Measurements from ENCODE around the gene PRKAR1A. TPM values are rescaled to one million over a fixed set of nuclear protein-coding genes. Genes with fewer than 3 reads are reported as not detected.
A peak's percentile ranks its signal among the peaks of the same experiment; 100 is the strongest.

The PRKAR1A gene
- total RNA-seq, 2 experiments from 2014 or later = 165 to 167 TPM

DNA sequence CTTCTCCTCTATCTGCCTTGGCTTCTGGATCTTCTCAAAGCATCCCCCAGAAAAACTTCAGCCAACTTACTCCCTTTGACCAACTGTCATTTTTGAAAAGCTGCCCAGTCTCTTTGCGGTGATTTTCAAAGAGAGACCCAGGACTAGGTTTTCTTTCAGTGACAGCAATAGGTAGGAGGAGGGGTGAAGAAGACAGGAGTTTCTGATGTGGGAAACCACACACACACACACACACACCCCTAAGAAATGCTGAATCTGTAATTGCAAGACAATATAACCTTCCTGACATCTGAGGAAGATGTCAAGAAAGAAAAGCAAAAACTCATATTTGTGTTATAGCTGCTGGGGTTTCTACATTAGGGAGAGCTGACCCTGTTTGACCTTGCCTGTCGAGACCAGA, 83.8 kb downstream of the PRKAR1A start:
- Mint-ChIP-seq H3K27me3 (peaks cover 48% of the 10 kb centered on the region), H3K9me3 (ENCODE audit: low read depth) (no peaks in the 10 kb centered on the region), H3K27ac (no peak overlapping the region), H3K36me3 (ENCODE audit: low read depth) (no peaks in the 10 kb centered on the region), H3K4me3 (no peak overlapping the region), H3K4me1 (peaks cover 11% of the 10 kb centered on the region)
- ChIA-PET CTCF (interaction anchor here (0.5 to 0.7 kb wide), 2 partner anchors 17 to 119 kb away, joined by 3 read pairs; no protein-coding TSS in a partner anchor), POLR2A (no interaction called here)
- no peak for ATAC-seq
- DNase-seq = no peak
- intact Hi-C loops (cut with DNase I, micrococcal nuclease) = no loop called here

DNA sequence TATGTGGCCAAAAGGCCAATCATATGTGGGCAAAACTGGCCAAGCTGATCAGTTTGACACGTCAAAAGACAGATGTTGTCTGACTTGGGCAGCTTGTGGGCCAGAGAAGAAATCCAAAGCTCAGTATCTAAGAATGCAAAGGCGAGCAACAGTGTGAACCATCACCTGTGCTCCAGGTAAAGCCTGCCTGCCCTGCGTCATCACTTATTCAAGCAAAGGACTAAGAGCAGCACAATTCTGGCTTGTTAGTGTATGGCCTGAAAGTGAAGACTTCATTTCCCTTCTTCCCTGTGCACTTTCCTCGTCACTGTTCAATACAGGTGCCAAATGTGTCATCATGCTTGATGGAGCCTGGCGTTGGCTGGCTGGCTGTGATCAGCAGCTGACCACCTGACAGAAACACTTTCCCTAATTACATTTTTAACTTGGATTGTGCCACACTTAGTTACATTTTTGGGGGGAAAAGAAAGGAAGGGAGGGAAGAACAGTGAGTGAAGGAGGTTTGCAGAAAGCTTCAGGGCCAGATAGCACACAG, 84.2 kb downstream of the PRKAR1A start:
- no peak overlapping the region for H3K27ac Mint-ChIP-seq
- no peaks in the 10 kb centered on the region for H3K9me3 Mint-ChIP-seq (ENCODE audit: low read depth)
- H3K4me1 Mint-ChIP-seq = peaks cover 11% of the 10 kb centered on the region
- POLR2A ChIA-PET = no interaction called here
- no peaks in the 10 kb centered on the region for H3K36me3 Mint-ChIP-seq (ENCODE audit: low read depth)
- no peak for ATAC-seq
- no peak overlapping the region for H3K4me3 Mint-ChIP-seq
- CTCF ChIA-PET = no interaction called here
- peaks cover 46% of the 10 kb centered on the region for H3K27me3 Mint-ChIP-seq
- intact Hi-C loops (cut with DNase I, micrococcal nuclease) = no loop called here
- DNase-seq = no peak

DNA sequence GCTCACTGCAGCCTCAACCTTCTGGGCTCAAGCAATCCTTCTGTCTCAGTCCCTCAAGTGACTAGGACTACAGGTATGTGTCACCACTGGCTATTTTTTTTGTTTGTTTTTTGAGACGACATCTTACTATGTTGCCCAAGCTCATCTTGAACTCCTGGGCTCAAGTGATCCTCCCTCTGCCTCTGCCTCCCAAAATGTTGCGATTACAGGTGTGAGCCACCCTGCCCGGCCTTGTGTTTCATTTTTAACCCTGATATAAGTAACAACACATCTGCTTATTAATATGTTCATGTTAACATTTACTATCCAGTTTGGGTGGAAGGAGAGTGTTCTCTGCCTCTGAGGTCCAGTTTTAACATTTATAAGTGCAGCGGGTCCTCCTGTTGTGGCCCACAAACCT, 85.8 kb downstream of the PRKAR1A start:
- peaks cover 15% of the 10 kb centered on the region for H3K4me1 Mint-ChIP-seq
- no peaks in the 10 kb centered on the region for H3K9me3 Mint-ChIP-seq (ENCODE audit: low read depth)
- ChIA-PET POLR2A (no interaction called here), CTCF (no interaction called here)
- no peak for DNase-seq
- no peaks in the 10 kb centered on the region for H3K36me3 Mint-ChIP-seq (ENCODE audit: low read depth)
- no peak overlapping the region for H3K27ac Mint-ChIP-seq
- peaks cover 54% of the 10 kb centered on the region for H3K27me3 Mint-ChIP-seq
- intact Hi-C loops (cut with DNase I, micrococcal nuclease) = no loop called here
- ATAC-seq = no peak
- no peak overlapping the region for H3K4me3 Mint-ChIP-seq

DNA sequence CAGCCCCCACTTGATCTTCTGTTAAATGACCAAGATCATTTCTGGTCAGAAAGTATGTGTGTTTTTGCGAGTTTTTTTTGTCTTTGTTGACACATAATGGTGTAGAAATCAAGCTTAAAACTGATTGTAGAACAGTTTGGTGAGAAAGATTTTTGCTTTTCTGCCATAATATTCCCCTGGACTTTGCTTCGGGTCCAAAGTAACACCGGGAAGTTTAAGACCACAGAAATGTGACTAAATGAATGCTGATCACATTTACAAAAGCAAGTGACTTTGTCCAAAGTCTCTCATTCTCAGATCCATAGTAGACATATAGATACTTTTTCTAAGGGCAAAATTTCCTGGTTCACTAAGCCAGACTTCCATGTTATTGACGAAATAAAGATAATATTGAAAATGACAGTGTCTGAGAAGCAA, 86.3 kb downstream of the PRKAR1A start:
- no peak for DNase-seq
- Mint-ChIP-seq H3K4me3 (no peak overlapping the region), H3K27ac (no peak overlapping the region), H3K27me3 (peaks cover 58% of the 10 kb centered on the region), H3K9me3 (ENCODE audit: low read depth) (no peaks in the 10 kb centered on the region), H3K4me1 (peaks cover 15% of the 10 kb centered on the region), H3K36me3 (ENCODE audit: low read depth) (no peaks in the 10 kb centered on the region)
- ChIA-PET CTCF (no interaction called here), POLR2A (no interaction called here)
- intact Hi-C loops (cut with DNase I, micrococcal nuclease) = no loop called here
- no peak for ATAC-seq

DNA sequence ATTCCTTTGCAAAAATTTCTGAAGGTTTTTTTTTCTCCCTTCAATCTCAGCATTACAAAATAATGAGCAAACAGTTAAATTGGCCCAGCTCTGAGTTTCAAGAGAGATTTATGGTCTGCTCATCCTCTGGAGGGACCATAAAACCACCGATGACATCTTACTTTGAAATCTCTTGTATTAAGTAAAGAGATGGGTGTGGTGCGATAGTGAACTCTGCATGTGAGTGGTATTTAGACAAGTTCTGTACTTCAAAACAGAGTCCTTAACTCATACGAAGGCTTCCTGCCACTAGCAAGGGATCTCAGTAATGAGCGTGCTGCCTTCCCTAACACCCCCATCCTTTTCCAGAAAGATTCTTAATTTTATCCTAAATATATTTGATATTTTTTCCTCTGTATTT, 86.9 kb downstream of the PRKAR1A start:
- Mint-ChIP-seq H3K4me1 (peaks cover 15% of the 10 kb centered on the region), H3K27me3 (peaks cover 59% of the 10 kb centered on the region), H3K9me3 (ENCODE audit: low read depth) (no peaks in the 10 kb centered on the region), H3K27ac (no peak overlapping the region), H3K36me3 (ENCODE audit: low read depth) (no peaks in the 10 kb centered on the region), H3K4me3 (no peak overlapping the region)
- intact Hi-C loops (cut with DNase I, micrococcal nuclease) = no loop called here
- ATAC-seq = no peak
- no peak for DNase-seq
- ChIA-PET POLR2A (no interaction called here), CTCF (no interaction called here)

DNA sequence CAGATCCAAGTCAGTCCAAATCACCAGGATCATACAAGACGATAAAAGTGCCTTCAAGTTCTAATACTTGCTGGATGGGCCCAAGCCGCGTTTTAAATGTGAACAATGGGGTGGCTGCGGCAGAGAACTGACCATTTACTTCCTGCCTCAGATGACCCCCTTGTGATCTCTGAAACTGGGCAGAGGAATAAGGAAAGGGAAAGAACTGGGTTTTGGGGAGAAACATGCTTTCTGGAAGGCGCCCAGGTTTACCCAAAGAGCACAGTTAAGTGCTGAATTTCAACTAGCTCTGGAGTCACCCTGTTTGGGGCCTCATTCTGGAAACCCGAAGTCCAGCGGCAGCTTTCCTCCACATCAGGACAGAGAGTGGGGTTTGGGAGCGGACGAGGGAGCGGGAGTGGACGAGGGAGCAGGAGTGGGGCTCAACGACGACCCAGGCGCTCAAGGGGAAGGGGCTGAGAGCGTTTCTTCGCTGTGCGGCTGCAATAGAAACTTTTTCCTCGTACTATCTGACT, 87.4 kb downstream of the PRKAR1A start:
- CTCF ChIA-PET = interaction anchor here (0.6 to 1.0 kb wide), 2 partner anchors 15 to 864 kb away, joined by 3 read pairs; no protein-coding TSS in a partner anchor
- POLR2A ChIA-PET = no interaction called here
- intact Hi-C loops (cut with DNase I, micrococcal nuclease) = no loop called here
- peaks cover 58% of the 10 kb centered on the region for H3K27me3 Mint-ChIP-seq
- no peak for ATAC-seq
- H3K4me3 Mint-ChIP-seq = peak overlapping the region; percentile 34
- H3K36me3 Mint-ChIP-seq (ENCODE audit: low read depth) = no peaks in the 10 kb centered on the region
- H3K4me1 Mint-ChIP-seq = peaks cover 15% of the 10 kb centered on the region
- no peak for DNase-seq
- H3K9me3 Mint-ChIP-seq (ENCODE audit: low read depth) = no peaks in the 10 kb centered on the region
- no peak overlapping the region for H3K27ac Mint-ChIP-seq

DNA sequence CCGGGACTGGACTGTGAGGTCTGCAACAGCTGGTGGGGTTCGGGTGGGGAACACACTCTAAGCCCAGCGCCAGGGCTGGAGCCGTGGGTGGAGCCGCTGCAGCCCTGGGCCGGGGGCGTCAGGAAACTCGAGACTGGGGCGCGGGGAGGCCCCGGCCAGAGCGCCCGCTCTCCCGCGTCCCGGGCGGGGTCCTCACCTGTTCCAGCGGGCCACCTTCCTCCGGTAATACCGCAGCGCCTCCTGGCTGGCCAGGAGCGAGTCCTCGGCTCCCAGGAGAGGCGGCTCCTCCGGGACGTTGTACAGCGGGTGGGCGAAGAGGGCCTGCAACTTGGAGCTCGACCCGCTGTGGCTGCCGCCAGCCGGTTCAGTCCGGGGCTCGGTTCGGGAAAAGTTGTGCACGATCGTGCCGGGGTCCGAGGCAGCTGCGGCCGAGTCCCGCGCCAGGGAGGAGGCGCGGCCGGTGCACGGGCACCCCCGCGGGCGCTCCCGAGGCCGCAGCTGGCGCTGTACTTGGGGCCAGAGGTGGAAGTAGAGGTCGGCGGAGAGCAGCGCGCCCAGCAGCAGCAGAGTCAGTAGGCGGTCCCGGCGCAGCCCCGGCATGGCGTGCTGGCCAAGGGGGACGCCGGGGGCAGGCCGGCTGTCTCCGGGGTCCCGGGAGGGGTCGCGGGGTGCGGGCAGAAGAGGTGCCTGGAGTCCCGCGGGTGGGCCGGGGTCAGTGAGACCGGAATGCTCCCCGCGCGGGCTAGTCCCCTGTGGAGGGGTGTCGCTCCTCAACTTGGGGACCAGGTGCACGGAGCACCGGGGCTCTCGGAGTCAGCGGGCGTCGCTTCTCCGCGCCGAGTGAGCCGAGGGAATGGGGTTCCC, 88.1 kb downstream of the PRKAR1A start:
- ATAC-seq = peak; percentile 61
- intact Hi-C loops (cut with DNase I, micrococcal nuclease) = no loop called here
- no peaks in the 10 kb centered on the region for H3K36me3 Mint-ChIP-seq (ENCODE audit: low read depth)
- peaks cover 15% of the 10 kb centered on the region for H3K4me1 Mint-ChIP-seq
- peak overlapping the region; percentile 34 for H3K4me3 Mint-ChIP-seq
- peak; percentile 24 for DNase-seq
- H3K9me3 Mint-ChIP-seq (ENCODE audit: low read depth) = no peaks in the 10 kb centered on the region
- CTCF ChIA-PET = interaction anchor here (0.6 to 1.0 kb wide), 2 partner anchors 14 to 863 kb away, joined by 3 read pairs; no protein-coding TSS in a partner anchor
- H3K27me3 Mint-ChIP-seq = peaks cover 57% of the 10 kb centered on the region
- H3K27ac Mint-ChIP-seq = no peak overlapping the region
- POLR2A ChIA-PET = no interaction called here

Other genes with a start within 250 kb of the PRKAR1A start
- 1 to 10 TPM; 2.9 to 3.2 TPM for gene SLC16A6, start 221.3 kb upstream of the PRKAR1A start, total RNA-seq
- 10 to 100 TPM in 1 of 2 experiments, 1 to 10 TPM in 1; 7.8 to 10.9 TPM for gene ARSG, start 220.9 kb upstream of the PRKAR1A start, total RNA-seq
- 10 to 100 TPM; 14.0 to 17.6 TPM for gene WIPI1, start 54.9 kb upstream of the PRKAR1A start, total RNA-seq
- gene FAM20A, start 88.9 kb downstream of the PRKAR1A start, total RNA-seq = not detected